HG03066 (cell line): ENCODE measurements around the gene EEF2KMT.
"Not testable (repeated sequence)": the region's sequence is repeated elsewhere in the genome, so short reads cannot be mapped to it uniquely, and the experiment has no call there.

Experiments
- ATAC-seq: cut with Tn5 transposase; IDR thresholded peaks from one replicate; pipeline ENCODE4 v1.9.1; 2021; ENCODE audit warnings: low read depth; ENCODE audit not compliant: unreplicated experiment

The EEF2KMT gene

GRCh38 chr16:5096437-5097060 lies 1.0 kb downstream of the EEF2KMT start:
- ATAC-seq: not testable (repeated sequence)

- ATAC-seq: not testable (repeated sequence)
Measured at GRCh38 chr16:5095145-5095830, 2.3 kb downstream of the EEF2KMT start.

- ATAC-seq: not testable (repeated sequence)
Measured at GRCh38 chr16:5093746-5094145, 3.8 kb downstream of the EEF2KMT start.

- ATAC-seq: not testable (repeated sequence)
Measured at GRCh38 chr16:5093081-5093480, 4.5 kb downstream of the EEF2KMT start.

GRCh38 chr16:5090592-5090991 lies 7.0 kb downstream of the EEF2KMT start:
- not testable (repeated sequence) for ATAC-seq

- ATAC-seq: not testable (repeated sequence)
Measured at GRCh38 chr16:5089911-5090555, 7.6 kb downstream of the EEF2KMT start.

- ATAC-seq: not testable (repeated sequence)
Measured at GRCh38 chr16:5088936-5089335, 8.7 kb downstream of the EEF2KMT start.

GRCh38 chr16:5088086-5088790 lies 9.4 kb downstream of the EEF2KMT start:
- ATAC-seq: not testable (repeated sequence)

- ATAC-seq: not testable (repeated sequence)
Measured at GRCh38 chr16:5085716-5086115, 11.9 kb downstream of the EEF2KMT start.

GRCh38 chr16:5084802-5085201 lies 12.8 kb downstream of the EEF2KMT start:
- not testable (repeated sequence) for ATAC-seq

GRCh38 chr16:5084099-5084731 lies 13.4 kb downstream of the EEF2KMT start:
- not testable (repeated sequence) for ATAC-seq

GRCh38 chr16:5083646-5084045 lies 13.9 kb downstream of the EEF2KMT start:
- ATAC-seq: not testable (repeated sequence)

- not testable (repeated sequence) for ATAC-seq
Measured at GRCh38 chr16:5080996-5081395, 16.6 kb downstream of the EEF2KMT start.

GRCh38 chr16:5080461-5080860 lies 17.1 kb downstream of the EEF2KMT start:
- ATAC-seq: not testable (repeated sequence)

GRCh38 chr16:5078626-5079025 lies 19.0 kb downstream of the EEF2KMT start:
- no peak for ATAC-seq

- ATAC-seq: no peak
Measured at GRCh38 chr16:5077304-5077703, 20.3 kb downstream of the EEF2KMT start.

- ATAC-seq: no peak
Measured at GRCh38 chr16:5075637-5076036, 22.0 kb downstream of the EEF2KMT start.

GRCh38 chr16:5073771-5074170 lies 23.8 kb downstream of the EEF2KMT start:
- not testable (repeated sequence) for ATAC-seq

GRCh38 chr16:5073279-5073629 lies 24.3 kb downstream of the EEF2KMT start:
- no peak for ATAC-seq
